GM19193 (cell line): ENCODE results near the gene LAMB1.

Source experiments
- POLR2A ChIP-seq: IDR thresholded peaks from 4 replicates; pipeline ENCODE4 v1.6.1; 2011; ENCODE audit not compliant: insufficient read depth, insufficient read length; ENCODE audit errors: extremely low read depth

LAMB1 gene

GRCh38 chr7:107972075-107972482 is 30.9 kb downstream of the LAMB1 start:
- TF ChIP-seq POLR2A: no peak

- no peak for TF ChIP-seq POLR2A
Measured at GRCh38 chr7:107971613-107972012, 31.3 kb downstream of the LAMB1 start.

GRCh38 chr7:107971100-107971499 is 31.9 kb downstream of the LAMB1 start:
- no peak for TF ChIP-seq POLR2A

GRCh38 chr7:107969856-107970255 is 33.1 kb downstream of the LAMB1 start:
- no peak for TF ChIP-seq POLR2A

- no peak for TF ChIP-seq POLR2A
Measured at GRCh38 chr7:107968449-107968848, 34.5 kb downstream of the LAMB1 start.

- TF ChIP-seq POLR2A: no peak
Measured at GRCh38 chr7:107967420-107967819, 35.5 kb downstream of the LAMB1 start.

- no peak for TF ChIP-seq POLR2A
Measured at GRCh38 chr7:107966711-107967110, 36.2 kb downstream of the LAMB1 start.

- no peak for TF ChIP-seq POLR2A
Measured at GRCh38 chr7:107964510-107964909, 38.5 kb downstream of the LAMB1 start.

GRCh38 chr7:107962817-107963216 is 40.1 kb downstream of the LAMB1 start:
- TF ChIP-seq POLR2A: no peak

GRCh38 chr7:107961405-107961804 is 41.6 kb downstream of the LAMB1 start:
- TF ChIP-seq POLR2A: no peak

- TF ChIP-seq POLR2A: no peak
Measured at GRCh38 chr7:107960272-107960671, 42.7 kb downstream of the LAMB1 start.

- no peak for TF ChIP-seq POLR2A
Measured at GRCh38 chr7:107959527-107959898, 43.4 kb downstream of the LAMB1 start.

- TF ChIP-seq POLR2A: no peak
Measured at GRCh38 chr7:107958764-107959526, 44.0 kb downstream of the LAMB1 start.

- no peak for TF ChIP-seq POLR2A
Measured at GRCh38 chr7:107957436-107957835, 45.5 kb downstream of the LAMB1 start.

GRCh38 chr7:107955394-107955793 is 47.6 kb downstream of the LAMB1 start:
- no peak for TF ChIP-seq POLR2A

- TF ChIP-seq POLR2A: no peak
Measured at GRCh38 chr7:107953924-107954303, 49.0 kb downstream of the LAMB1 start.

GRCh38 chr7:107953265-107953923 is 49.6 kb downstream of the LAMB1 start:
- no peak for TF ChIP-seq POLR2A

GRCh38 chr7:107951896-107952295 is 51.1 kb downstream of the LAMB1 start:
- TF ChIP-seq POLR2A: no peak
